GM18517 (cell line): ENCODE measurements around the gene CTDP1.
"Not testable (repeated sequence)": the region's sequence is repeated elsewhere in the genome, so short reads cannot be mapped to it uniquely, and the experiment has no call there.

Experiments
- ATAC-seq: cut with Tn5 transposase; IDR thresholded peaks from one replicate; pipeline ENCODE4 v1.9.1; 2021; ENCODE audit warnings: mild to moderate bottlenecking, moderate library complexity; ENCODE audit not compliant: unreplicated experiment

The CTDP1 gene

GRCh38 chr18:79680891-79681339, 1.3 kb downstream of the CTDP1 start:
- ATAC-seq = no peak

GRCh38 chr18:79681484-79682387, 2.1 kb downstream of the CTDP1 start:
- ATAC-seq = no peak

- no peak for ATAC-seq
Measured at GRCh38 chr18:79682481-79682880, 2.9 kb downstream of the CTDP1 start.

GRCh38 chr18:79682894-79683625, 3.5 kb downstream of the CTDP1 start:
- ATAC-seq = no peak

GRCh38 chr18:79683626-79684282, 4.2 kb downstream of the CTDP1 start:
- no peak for ATAC-seq

GRCh38 chr18:79684283-79684631, 4.7 kb downstream of the CTDP1 start:
- no peak for ATAC-seq

GRCh38 chr18:79684787-79685186, 5.2 kb downstream of the CTDP1 start:
- no peak for ATAC-seq

GRCh38 chr18:79685281-79685680, 5.7 kb downstream of the CTDP1 start:
- no peak for ATAC-seq

- no peak for ATAC-seq
Measured at GRCh38 chr18:79685971-79686370, 6.4 kb downstream of the CTDP1 start.

GRCh38 chr18:79687806-79688205, 8.2 kb downstream of the CTDP1 start:
- no peak for ATAC-seq

- no peak for ATAC-seq
Measured at GRCh38 chr18:79690071-79690470, 10.5 kb downstream of the CTDP1 start.

GRCh38 chr18:79690586-79691482, 11.2 kb downstream of the CTDP1 start:
- ATAC-seq = no peak

- ATAC-seq = no peak
Measured at GRCh38 chr18:79692056-79692455, 12.5 kb downstream of the CTDP1 start.

GRCh38 chr18:79692886-79693285, 13.3 kb downstream of the CTDP1 start:
- no peak for ATAC-seq

GRCh38 chr18:79693561-79694205, 14.1 kb downstream of the CTDP1 start:
- no peak for ATAC-seq

GRCh38 chr18:79694206-79694894, 14.7 kb downstream of the CTDP1 start:
- not testable (repeated sequence) for ATAC-seq

GRCh38 chr18:79694895-79695213, 15.3 kb downstream of the CTDP1 start:
- ATAC-seq = no peak

- no peak for ATAC-seq
Measured at GRCh38 chr18:79695269-79695668, 15.7 kb downstream of the CTDP1 start.
